Measurements from ENCODE around the gene ME2.
"Not testable (repeated sequence)": the region's sequence is repeated elsewhere in the genome, so short reads cannot be mapped to it uniquely, and the experiment has no call there.

The ME2 gene

DNA sequence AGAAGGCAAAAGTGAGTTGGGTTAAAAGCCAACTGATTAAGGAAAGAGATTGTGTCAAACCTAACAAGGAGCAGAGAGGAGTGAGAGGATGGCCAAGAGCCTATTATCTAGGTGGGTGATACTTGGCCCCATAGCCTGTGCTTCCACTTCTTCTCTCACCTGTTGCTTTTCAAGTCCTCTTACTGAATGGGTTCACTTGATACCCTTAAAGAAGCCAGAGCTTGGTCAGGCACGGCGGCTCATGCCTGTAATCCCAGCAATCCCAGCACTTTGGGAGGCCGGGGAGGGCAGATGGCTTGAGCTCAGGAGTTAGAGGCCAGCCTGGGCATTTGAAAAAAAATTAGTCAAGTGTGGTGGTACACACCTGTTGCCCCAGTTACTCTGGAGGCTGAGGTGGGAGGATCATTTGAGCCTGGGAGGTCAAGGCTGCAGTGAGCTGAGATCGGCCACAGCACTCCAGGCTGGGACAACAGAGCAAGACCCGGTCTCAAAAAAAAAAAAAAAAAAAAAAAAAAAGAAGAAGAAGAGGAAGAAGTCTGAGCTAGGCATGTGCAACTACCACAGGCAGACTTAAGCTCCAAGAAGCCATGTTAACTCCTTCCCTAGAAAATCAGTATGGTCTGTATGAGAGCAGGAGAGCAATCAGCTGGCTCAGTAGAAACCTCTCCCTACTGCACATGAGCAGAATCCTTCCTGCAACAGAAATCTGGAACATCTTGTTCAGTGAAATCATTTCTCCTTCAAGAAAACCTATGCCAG lies 28.4 kb upstream of the ME2 start:
- Mint-ChIP-seq H3K4me3 (no peak overlapping the region), H3K27ac (no peak overlapping the region), H3K9me3 (peaks cover 0 to 3% of the 10 kb centered on the region in 2 donors), H3K27me3 (peaks cover 12 to 14% of the 10 kb centered on the region in 2 donors), H3K36me3 (peaks cover 3 to 4% of the 10 kb centered on the region in 2 donors), H3K4me1 (no peaks in the 10 kb centered on the region)
- ATAC-seq (replicated peaks) (no peak), DNase-seq (no peak)

DNA sequence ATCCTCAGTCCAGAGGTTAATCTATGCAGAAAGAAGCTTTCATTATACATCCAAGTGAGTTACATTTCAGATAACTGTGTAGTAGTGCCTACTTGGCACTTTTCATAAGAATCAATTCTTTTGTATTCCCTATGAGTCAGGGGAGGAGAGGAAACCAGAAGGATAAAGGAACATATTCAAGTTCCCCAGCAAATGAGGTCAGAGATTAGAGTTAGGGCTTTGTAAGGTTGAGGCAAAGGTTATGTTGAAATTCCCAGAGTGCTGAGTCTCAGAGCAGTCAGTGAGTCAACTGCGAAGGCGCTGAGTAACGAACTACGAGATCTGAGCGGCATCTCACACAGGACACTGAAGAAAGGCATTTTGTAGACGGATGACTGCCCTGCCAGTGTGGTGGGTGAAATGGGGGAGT lies 25.1 kb upstream of the ME2 start:
- Mint-ChIP-seq H3K36me3 (peaks cover 3 to 4% of the 10 kb centered on the region in 2 donors), H3K4me1 (no peaks in the 10 kb centered on the region), H3K27ac (no peak overlapping the region), H3K27me3 (peaks cover 14 to 16% of the 10 kb centered on the region in 2 donors), H3K4me3 (no peak overlapping the region), H3K9me3 (peaks cover 0 to 3% of the 10 kb centered on the region in 2 donors)
- ATAC-seq (replicated peaks) (no peak), DNase-seq (no peak)

DNA sequence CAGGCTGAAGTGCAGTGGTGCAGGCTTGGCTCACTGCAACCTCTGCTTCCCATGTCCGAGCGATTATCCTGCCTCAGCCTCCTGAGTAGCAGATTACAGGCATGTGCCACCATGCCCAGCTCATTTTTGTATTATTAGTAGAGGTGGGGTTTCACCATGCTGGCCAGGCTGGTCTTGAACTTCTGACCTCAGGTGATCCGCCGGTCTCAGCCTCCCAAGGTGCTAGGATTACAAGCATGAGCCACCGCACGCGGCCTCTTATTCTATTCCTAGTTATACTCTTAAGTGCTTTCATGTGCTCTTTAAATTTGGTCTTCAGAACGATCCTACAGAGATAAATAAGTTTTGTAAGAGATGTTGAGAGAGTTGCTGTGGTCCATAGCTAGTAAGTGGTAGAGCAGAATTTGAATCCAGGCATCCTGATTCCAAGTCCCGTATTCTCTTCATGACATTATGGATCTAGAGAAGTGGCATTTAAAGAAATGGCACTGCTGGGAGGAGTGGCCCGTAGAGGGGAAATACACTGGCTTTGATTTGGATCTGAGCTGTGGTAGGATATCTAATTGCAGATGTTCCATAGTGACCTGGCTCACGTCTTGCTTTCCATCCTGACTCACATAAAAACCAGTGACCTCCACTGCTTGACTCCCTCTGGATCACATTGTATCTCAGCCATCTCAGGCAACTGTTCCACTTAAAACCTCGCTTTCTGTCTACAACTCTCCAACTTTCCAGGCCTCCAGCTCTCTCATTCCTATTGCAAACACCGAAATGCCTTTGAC lies 22.8 kb upstream of the ME2 start:
- no peaks in the 10 kb centered on the region for H3K4me1 Mint-ChIP-seq
- DNase-seq (no peak), ATAC-seq (replicated peaks) (no peak)
- no peak overlapping the region for H3K4me3 Mint-ChIP-seq
- peaks cover 8 to 12% of the 10 kb centered on the region in 2 donors for H3K27me3 Mint-ChIP-seq
- peaks cover 0 to 3% of the 10 kb centered on the region in 2 donors for H3K9me3 Mint-ChIP-seq
- H3K27ac Mint-ChIP-seq, result no peak overlapping the region
- H3K36me3 Mint-ChIP-seq, result peaks cover 3 to 4% of the 10 kb centered on the region in 2 donors

GRCh38 chr18:50857166-50857565 lies 21.8 kb upstream of the ME2 start:
- ATAC-seq (replicated peaks); H3K4me3 Mint-ChIP-seq; H3K36me3 Mint-ChIP-seq; H3K9me3 Mint-ChIP-seq; DNase-seq; H3K27ac Mint-ChIP-seq; H3K4me1 Mint-ChIP-seq: not testable (repeated sequence)
- peaks cover 8 to 12% of the 10 kb centered on the region in 2 donors for H3K27me3 Mint-ChIP-seq

- Mint-ChIP-seq H3K27me3 (peaks cover 8 to 9% of the 10 kb centered on the region in 2 donors), H3K4me3 (no peak overlapping the region), H3K9me3 (peaks cover 0 to 3% of the 10 kb centered on the region in 2 donors), H3K36me3 (peaks cover 1 to 3% of the 10 kb centered on the region in 2 donors), H3K27ac (no peak overlapping the region), H3K4me1 (peaks cover 9 to 15% of the 10 kb centered on the region in 2 donors)
- DNase-seq, result no peak
- no peak for ATAC-seq (replicated peaks)
Measured at GRCh38 chr18:50857694-50858093, 21.2 kb upstream of the ME2 start.

- H3K9me3 Mint-ChIP-seq, result no peaks in the 10 kb centered on the region
- H3K36me3 Mint-ChIP-seq, result no peaks in the 10 kb centered on the region
- peaks cover 0 to 4% of the 10 kb centered on the region in 2 donors for H3K27me3 Mint-ChIP-seq
- no peak for DNase-seq
- peaks cover 10 to 19% of the 10 kb centered on the region in 2 donors for H3K4me1 Mint-ChIP-seq
- ATAC-seq (replicated peaks), result no peak
- no peak overlapping the region for H3K4me3 Mint-ChIP-seq
- peak overlapping the region; percentile 42 for H3K27ac Mint-ChIP-seq
Measured at GRCh38 chr18:50859793-50860555, 18.9 kb upstream of the ME2 start.

- Mint-ChIP-seq H3K36me3 (no peaks in the 10 kb centered on the region), H3K9me3 (no peaks in the 10 kb centered on the region), H3K27ac (no peak overlapping the region), H3K27me3 (peaks cover 0 to 4% of the 10 kb centered on the region in 2 donors), H3K4me1 (peaks cover 10 to 19% of the 10 kb centered on the region in 2 donors), H3K4me3 (no peak overlapping the region)
- ATAC-seq (replicated peaks) (peak in 1 of 2 donors; percentile 22), DNase-seq (no peak)
Measured at GRCh38 chr18:50861617-50862016, 17.3 kb upstream of the ME2 start.

DNA sequence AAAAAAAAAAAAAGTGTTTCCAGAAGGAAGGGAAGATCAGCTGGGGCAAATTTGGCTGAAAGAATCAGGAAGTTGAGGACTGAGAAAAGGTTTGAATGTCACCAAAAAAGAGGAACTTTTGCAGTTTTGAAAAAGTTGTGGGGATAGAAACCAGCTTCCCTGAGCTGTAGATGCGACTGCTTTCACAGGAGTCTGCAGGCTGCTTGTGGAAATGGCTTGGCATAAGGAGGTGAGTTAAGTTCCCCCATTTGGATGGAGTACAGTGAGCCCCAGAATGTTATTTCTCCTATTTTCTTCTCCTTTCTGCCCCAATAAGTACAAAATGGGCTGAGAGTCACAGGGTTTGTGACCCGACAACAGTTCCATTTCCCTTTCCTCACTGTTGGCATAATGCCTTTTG lies 16.5 kb upstream of the ME2 start:
- Mint-ChIP-seq H3K27me3 (peaks cover 0 to 4% of the 10 kb centered on the region in 2 donors), H3K4me3 (peak overlapping the region; percentile 13 to 65), H3K9me3 (no peaks in the 10 kb centered on the region), H3K36me3 (no peaks in the 10 kb centered on the region), H3K4me1 (peaks cover 10 to 19% of the 10 kb centered on the region in 2 donors), H3K27ac (peak overlapping the region; percentile 75)
- DNase-seq (no peak), ATAC-seq (replicated peaks) (peak; percentile 67 to 71)

GRCh38 chr18:50863840-50864375 lies 15.0 kb upstream of the ME2 start:
- Mint-ChIP-seq H3K4me3 (no peak overlapping the region), H3K27ac (no peak overlapping the region)
- no peak for DNase-seq

GRCh38 chr18:50866765-50867164 lies 12.2 kb upstream of the ME2 start:
- Mint-ChIP-seq H3K27me3 (no peaks in the 10 kb centered on the region), H3K4me1 (peaks cover 9 to 13% of the 10 kb centered on the region in 2 donors), H3K9me3 (no peaks in the 10 kb centered on the region), H3K36me3 (no peaks in the 10 kb centered on the region), H3K4me3 (no peak overlapping the region), H3K27ac (no peak overlapping the region)
- DNase-seq, result no peak
- peak; percentile 68 to 77 for ATAC-seq (replicated peaks)

More at GRCh38 chr18:50863840-50864375, 15.0 kb upstream of the ME2 start:
- Mint-ChIP-seq H3K27me3 (no peaks in the 10 kb centered on the region), H3K36me3 (no peaks in the 10 kb centered on the region), H3K9me3 (no peaks in the 10 kb centered on the region), H3K4me1 (peaks cover 10 to 19% of the 10 kb centered on the region in 2 donors)
- no peak for ATAC-seq (replicated peaks)

DNA sequence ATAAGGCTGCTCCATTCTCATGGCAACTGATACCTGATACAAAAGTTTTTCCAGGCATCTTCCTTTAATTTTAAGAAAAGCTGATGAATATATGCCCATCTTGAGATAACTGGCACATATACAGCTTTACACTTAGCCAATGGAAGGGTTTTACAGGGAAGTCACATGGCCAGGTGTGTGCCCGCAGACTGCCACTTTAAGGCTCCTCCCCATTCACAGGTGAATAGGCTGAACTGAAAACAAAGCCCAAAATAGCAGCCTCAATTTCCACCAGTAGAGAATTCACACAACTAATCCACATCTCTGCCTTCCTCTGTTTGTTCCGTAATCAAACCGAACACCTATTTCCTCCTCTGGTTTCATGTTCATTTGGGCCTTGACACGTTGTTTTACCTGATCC lies 9.8 kb upstream of the ME2 start:
- no peak for ATAC-seq (replicated peaks)
- H3K4me1 Mint-ChIP-seq, result no peaks in the 10 kb centered on the region
- no peak overlapping the region for H3K4me3 Mint-ChIP-seq
- no peak overlapping the region for H3K27ac Mint-ChIP-seq
- no peaks in the 10 kb centered on the region for H3K36me3 Mint-ChIP-seq
- no peak for DNase-seq
- H3K27me3 Mint-ChIP-seq, result no peaks in the 10 kb centered on the region
- H3K9me3 Mint-ChIP-seq, result no peaks in the 10 kb centered on the region

GRCh38 chr18:50870138-50870845 lies 8.6 kb upstream of the ME2 start:
- H3K9me3 Mint-ChIP-seq, result no peaks in the 10 kb centered on the region
- DNase-seq (no peak), ATAC-seq (replicated peaks) (no peak)
- H3K4me3 Mint-ChIP-seq, result no peak overlapping the region
- H3K4me1 Mint-ChIP-seq, result no peaks in the 10 kb centered on the region
- no peak overlapping the region for H3K27ac Mint-ChIP-seq
- no peaks in the 10 kb centered on the region for H3K36me3 Mint-ChIP-seq
- no peaks in the 10 kb centered on the region for H3K27me3 Mint-ChIP-seq

GRCh38 chr18:50871846-50872245 lies 7.1 kb upstream of the ME2 start:
- no peak for ATAC-seq (replicated peaks)
- Mint-ChIP-seq H3K36me3 (no peaks in the 10 kb centered on the region), H3K9me3 (no peaks in the 10 kb centered on the region), H3K4me3 (no peak overlapping the region), H3K27ac (no peak overlapping the region), H3K4me1 (peaks cover 0 to 6% of the 10 kb centered on the region in 2 donors), H3K27me3 (no peaks in the 10 kb centered on the region)
- DNase-seq, result no peak

Data from stimulated activated naive B cell treated with anti-CD40 and anti-IgM and Interleukin-4, amounts not matched to agents 10 μg/mL and 1 μg/mL and 100 μg/mL, for 72 hours (primary cell).